Measurements from ENCODE around the gene ATF6.

The ATF6 gene

DNA sequence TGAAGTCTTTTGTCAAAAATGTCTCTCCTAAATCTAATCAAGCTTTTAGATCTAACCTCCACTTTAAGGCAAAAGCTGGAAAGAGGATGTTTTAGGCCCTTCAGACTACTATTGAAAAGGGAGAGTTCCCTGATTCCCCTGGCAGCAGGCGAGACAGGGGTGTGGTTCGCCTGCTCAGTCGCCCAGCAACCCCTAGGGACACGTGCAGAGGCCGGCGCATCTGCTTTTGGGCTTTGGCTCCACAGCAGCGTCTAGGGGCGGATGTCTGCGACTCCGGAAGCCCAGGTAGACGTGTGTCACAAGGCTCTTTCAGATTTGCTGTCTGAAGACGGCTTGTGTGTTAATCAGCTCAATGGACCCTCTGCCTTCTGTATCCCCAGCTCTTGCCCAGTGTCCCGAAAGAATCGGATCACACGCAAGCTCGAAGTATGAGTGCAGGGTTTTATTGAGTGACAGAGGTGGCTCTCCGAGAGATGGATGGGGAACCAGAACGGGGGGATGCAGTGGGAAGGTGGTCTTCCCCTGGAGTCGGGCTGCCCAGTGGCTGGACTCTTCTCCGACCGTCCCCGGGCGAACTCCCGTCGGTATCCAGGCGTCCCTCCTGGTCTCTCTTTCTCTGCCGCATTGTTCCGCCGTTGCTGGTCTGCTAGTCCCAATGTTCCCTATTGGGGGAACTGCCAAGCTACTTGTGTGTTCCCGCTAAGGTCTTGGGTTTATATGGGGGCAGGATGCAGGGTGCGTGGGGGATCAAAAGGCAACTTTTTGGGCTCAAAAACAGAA, 212.1 kb downstream of the ATF6 start:
- DNase-seq: no peak

DNA sequence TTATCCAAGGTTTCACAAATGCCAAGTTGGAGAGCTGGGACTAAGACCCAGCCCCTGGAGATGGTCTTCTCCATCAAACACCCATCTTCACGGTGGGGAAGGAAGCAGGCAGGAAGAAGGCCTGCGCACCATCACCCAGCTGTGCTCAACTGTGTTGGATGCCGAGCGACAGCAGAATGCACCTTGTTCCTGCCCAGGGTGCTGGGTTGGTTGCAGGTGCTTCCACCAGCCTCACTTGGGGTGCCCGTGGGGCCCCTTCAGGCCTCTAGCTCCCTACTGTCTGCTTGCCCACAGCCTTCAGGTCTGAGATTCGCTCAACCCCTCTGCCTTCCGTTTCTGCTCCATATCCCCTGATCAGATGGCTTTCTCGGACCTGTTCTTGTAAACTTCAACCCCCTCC, 215.0 kb downstream of the ATF6 start:
- DNase-seq: no peak

DNA sequence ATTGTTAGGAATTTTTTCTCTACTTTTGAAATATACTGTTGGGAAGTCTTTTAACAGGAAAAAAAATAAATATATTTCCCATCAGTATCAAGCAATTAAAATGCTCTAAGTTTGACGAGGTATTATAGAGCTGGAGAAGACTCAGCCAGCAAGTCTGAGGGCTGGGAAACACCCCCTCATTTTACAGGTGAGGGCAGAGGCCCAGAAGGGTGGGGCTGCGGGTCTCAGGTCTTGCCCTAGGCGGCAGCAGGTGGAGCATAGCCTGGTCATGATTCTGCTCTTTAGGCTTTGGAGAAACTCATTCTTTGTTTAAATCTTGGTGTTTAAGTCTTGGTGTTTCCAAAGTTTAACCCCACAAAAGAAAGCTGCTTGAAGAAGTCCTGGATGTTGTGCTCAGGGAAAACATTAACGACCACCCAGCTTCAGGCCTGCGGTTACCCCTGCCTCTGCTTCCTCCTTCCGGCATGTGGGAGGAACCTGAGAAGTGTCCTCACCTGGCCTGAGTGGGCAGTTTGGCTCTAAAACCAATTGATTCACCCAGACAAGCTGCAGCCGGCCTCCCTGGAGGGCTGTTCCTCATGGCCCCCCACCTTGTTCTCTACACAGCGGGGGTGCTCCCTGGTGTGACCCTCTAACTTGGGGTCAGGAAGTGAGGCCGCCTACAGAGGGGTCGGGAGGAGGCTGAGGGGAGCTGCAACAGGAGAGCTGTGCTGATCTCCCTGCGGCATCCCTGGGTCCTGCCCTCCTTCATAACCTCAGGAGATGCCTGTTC, 215.8 kb downstream of the ATF6 start:
- DNase-seq: no peak

DNA sequence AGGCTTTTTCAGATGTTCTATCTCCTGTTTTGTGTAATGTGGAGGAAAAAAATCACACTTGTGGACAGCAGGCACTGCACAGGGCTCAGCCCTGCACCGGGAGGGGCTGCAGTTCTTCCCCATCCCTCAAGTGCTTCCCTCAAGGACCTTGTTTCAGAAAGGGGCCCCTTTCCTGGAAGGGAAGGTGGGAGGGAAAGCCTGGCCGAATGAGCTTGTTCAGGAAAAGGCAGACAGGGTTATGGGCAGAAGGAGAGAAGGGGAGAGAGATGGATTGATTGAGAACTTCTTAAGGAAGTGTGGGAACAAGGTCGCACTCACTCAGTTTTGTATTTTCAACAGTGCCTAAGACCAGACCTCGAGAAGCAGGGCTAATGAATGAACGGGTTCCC, 216.4 kb downstream of the ATF6 start:
- DNase-seq: no peak

DNA sequence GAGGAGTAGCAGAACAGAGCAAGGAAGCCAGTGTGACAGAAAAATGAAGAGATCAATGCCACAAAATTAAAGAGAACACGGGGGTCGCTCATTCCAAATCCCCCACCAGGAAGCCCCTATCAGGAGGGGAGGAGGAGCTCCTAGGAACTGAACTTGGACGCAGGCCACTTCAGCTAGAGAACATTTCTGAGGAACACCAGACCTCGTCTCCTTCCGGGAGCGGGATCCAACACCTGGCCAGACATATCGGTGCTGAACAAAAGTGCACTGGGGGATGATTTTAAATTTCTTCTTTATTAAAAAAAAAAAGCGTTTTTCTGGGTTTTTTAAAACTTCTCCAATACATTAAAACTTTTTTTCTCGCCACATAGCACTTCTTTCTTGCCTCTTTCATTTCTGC, 216.8 kb downstream of the ATF6 start:
- DNase-seq: no peak

DNA sequence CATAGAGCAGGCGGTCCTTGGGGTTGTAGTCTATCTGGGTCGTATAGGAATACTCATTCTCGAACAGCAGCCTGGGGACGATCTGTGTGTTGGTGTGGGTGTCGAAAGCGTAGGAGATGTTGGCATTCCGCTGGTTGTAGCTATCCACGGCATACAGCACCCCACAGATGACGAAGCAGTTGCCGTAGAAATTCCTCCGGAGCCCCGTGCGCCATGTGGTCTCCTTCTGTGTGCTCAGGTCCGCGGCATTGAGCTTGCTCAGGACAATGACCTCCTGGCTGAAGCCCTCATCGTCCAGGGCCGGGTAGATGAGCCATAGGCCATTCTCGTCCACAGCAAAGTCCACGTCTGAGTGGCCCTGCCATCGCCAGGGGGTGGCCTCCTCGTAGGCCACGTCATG, 217.6 kb downstream of the ATF6 start:
- no peak for DNase-seq

DNA sequence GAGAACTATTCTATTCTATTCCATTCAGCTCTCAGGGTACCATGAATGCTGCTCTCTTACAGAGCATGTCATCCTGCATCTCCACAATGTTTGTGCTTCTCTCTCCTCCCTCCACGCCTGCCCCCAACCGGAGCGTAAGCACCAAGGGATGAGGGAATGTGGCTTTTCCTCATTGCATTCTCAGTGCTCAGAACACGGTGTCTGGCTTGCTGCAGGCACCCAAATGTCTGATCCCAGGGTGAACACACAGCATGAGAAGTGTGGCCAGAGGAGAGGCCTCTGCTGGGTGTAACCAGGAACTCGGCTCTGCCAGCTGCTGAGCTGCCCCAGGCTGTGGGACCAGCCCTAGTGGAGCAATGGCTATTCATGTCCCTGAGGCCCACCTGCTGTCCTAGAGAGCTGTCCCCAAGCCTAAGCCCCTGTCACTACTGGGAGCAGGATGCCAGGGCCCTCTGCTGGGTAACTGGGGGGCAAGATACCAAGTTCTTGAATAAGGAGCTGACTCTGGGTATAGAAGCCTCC, 219.2 kb downstream of the ATF6 start:
- no peak for DNase-seq

DNA sequence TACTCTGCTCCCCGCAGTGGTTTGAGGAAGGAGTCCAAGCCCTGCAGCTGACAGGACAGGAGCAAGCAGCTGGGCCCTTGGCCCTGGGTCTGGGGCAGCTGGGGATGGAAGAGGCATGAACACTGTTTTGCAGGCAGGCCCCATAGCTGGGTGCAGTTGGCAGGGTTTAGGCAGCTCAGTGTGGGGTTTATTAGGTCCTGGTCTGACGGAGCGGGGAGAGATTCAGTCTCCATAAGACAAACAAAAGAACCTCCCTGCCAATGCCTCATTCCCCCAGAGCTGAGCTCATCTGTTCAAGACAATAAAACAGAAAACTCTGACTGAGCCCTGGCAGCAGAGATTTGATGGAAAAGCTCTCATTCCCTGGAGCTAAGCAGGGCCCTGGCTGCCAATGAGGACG, 220.2 kb downstream of the ATF6 start:
- DNase-seq: no peak

DNA sequence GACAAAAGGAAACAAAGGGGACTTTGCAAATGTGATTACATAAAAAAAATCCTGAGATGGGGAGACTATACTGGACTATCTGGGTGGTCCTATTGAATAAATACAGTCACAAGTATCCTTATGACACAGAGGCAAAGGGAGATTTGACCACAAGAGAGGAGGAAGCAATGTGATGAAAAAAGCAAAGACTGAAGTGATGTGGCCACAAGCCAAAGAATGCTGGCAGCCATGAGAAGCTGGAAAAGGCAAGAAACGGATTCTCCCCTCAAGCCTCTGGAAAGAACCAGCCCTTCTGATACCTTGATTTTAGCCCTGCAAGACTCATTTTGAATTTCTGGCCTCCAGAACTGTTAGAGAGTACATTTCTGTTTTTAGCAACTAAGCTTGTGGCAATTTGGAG, 221.2 kb downstream of the ATF6 start:
- DNase-seq: no peak

DNA sequence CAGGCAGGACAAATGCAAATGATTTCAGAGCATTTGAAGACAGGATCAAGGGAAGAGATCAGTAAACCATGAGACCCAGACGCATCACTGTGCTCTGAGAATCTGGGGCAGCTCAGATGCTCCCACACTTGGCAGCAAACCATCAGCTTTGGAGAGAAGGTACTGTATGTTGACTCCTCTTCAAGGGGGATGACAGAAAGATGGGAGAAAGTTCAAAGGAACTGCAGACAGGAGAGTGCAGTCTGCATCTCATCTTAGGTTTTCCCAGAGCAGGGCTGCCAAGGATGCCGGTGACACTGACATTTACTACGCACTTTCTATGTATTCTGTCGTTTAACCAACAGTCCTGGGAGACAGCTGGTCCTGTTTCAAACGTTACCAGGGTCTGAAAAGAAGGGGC, 221.8 kb downstream of the ATF6 start:
- no peak for DNase-seq

DNA sequence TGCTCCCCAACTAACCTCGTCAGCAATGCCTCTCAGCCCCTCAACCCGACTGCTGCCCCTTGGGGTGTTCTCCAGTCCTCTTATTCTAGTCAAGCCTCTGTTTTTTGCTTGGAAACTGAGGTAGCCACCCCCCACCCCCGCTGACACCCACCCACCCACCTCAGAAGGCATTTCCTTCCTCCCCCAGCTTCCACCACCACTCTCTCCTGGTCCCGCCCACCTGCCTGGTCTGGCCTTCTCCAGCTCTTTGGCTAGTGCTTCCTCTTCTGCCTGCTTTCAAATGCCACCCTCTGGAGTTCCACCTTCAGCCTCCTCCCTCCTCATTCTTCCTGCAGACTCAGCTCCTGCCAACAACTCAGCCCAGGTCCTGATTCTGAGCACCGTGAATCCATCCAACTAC, 222.3 kb downstream of the ATF6 start:
- no peak for DNase-seq

DNA sequence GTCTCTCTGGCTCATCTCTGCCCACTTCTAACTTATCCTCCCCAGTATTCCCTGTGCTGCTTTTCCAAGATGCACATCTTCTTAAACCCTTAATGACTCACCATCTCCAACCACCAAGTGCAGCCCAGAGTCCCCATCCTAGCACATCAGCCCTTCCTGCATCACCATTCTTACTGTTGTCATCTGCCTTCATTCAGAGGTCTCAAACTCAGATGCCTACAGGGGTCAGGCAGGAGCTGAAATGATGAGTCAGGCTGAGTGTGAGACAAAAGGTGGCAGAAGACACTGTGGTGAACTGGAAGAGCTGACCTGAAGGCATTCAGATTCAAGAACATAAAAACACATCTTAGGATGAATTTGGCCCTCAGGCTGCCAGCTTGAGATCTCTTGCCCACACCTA, 223.0 kb downstream of the ATF6 start:
- DNase-seq: no peak

DNA sequence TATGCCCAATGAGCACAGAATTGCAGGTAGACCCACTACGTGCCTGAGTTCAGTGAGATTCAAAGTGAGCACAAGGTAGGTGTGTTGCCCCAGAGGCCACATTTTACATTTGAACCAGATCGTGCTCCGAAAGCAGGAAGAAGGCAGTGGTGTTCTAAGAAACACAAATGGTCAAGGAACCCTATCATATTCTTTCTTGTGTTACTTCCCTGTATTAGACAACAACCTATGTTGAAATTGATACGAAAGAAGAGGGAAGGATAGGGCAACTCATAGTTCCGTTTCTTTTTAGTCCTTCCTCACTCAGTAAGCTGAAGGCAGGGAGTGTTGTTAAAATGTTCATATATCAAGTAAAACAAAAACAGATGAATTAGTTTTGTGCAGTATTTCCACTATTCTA, 223.7 kb downstream of the ATF6 start:
- no peak for DNase-seq

DNA sequence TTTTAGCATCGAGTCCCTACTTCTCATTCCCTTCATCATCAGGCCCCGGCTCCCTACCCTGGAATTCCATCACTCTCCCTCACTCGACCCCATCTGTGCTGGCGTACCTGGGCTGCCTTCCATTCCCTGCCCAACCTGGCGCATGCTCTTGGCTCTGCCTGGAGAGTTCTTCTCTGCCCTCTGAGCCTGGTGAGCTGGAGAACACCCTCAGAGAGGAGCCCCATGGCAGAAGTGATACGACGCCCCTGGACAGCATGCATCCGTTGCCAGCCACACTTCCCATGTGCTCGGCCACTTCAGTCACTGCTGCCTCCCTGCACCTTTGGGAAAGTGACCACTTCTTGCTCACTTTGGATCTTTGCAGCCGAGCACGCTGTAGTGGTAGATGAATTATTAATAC, 227.5 kb downstream of the ATF6 start:
- DNase-seq: no peak

DNA sequence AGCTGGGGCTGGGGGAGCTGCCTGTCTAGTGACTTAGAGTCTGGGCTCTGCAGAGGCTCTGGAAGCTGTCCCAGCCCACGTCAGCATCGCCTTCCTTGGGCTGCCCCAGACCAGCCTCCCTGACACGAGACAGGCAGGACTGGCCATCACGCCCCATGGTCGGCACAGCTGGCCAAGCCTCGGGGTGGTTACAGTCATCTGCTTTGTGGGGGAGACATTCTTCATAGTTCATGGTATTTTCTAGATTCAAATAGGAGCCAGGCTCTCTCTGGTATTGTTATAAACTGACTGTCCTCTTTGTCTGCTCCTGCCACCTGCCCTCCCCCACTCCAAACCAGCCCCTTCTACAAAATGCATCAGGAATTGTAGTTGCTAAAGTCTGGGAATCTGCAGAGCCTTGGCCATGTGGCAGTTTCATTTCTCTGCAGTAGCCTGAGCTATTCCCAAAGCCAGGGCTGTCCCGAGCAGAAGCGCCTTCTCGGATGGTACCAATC, 228.1 kb downstream of the ATF6 start:
- no peak for DNase-seq

DNA sequence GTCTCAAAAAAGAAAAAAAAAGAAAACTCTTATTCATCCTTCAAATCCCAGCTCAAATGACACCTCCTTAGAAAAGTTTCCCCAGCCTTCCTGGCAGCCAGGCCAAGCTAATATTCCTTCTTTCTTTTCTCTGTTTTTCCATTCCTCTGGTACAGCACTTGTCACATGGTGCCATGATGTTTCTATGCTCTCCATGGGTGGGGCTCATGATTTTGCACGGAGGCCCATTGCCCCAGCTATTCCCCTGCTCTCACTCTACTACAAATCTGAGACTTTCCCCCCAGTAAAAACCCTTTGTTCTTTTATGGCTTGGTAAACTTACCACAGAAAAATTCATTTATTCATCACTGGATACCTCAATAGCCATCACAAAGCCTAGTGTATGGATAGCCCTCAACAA, 231.0 kb downstream of the ATF6 start:
- no peak for DNase-seq

DNA sequence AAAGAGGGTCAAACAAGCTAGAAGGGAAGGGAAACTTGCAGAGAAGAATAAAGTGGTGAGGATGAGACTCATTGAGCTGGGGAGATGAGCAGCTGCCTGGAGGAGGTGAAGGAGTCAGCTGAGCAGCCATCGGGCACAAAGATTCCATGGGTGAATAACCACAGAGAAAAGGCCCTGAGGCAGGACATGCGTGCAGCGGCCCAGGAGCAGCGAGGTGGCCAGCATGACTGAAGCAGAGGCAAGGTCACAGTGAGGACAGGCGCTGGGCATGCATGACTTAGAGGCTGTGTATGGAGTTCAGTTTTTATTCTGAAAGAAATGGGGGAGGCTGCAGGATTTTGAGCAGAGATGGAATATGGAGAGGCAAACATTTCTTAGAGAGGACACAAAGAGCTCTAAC, 232.7 kb downstream of the ATF6 start:
- no peak for DNase-seq

DNA sequence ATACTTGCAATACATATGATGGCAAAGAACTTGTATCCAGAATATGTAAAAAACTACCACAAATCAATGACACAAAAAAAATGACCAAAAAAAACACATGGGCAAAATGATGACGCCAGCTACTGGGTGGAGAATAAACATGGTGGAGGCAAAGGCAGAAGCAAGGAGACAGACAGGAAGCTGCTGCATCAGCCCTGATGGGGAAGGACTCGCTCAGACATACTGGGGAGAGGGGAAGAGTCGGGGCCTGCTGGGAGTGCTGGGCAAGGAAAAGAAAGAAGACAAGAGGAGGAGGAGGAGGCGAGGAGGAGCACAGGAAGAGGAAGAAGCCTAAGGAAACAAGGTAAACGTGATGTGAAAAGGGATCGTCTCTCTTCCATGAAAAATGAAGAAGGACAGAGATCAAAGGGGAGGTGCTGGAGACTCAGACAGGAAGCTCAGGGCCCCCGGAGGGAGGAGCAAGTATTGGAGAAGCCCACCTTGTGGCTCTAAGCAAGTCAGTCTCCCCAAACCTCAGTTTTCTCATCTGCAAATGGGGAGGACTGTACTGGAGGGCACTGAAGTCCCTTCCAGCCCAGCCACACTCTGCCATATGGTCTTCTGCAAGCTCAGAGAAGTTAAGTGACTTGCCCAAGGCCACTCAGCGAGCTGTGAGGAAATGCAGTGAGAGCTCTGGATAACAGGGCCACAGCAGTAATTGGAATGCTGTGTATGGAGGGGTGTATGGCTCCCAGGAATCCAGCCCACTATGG, 233.4 kb downstream of the ATF6 start:
- DNase-seq: no peak

DNA sequence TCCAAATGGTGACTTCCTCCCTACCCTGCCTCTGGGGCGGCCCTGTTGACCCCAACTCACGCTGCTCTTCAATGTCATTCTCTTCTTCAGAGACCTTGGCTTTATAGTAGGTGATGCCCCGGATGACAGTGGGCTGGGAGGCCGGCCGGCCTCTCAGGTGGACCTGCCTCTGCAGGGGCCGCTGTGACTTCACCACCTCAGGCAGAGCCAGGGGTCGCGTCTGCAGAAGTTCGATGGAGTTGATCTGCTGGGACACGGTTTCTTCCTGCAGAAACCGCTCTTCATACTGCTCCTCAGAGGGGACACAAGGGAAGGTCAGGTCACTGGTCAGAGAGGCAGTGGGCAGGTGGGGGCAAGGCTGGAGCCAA, 233.9 kb downstream of the ATF6 start:
- DNase-seq: no peak

DNA sequence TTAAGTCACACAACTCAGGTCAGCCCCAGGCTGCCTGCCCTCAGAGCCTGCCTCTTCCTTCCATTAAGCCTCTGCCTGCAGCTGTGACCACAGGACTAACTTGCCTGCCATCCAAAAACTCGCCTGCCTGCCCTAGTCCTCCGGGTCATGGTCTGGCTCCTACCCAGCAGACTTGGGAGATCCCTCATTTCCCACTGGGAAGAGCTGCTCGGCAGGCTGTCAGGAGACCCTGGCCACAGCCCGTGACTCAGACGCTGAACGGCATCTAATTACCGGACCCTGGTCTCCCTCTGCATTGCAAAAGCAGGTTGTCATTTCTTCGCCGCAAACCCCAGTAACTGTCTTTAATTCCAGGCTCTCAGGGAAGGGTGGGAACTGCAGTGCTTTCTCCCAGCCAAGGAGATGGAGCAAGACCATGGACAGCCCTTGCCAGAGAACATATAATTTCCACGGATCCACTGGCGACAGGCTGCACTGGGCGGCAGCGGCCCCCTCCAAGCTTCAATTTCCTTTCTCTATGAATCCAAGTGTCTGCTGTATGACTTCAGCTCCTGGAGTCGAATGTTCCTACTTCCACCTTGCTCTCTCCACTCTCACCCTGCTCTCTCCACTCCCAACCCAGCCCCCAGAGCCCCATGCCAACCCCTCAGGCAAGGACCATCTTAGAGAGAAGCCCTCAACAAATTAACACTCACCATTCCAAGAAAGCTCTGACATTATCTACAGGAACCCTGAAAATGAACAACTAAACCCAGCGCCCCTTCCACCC, 237.1 kb downstream of the ATF6 start:
- DNase-seq: no peak

DNA sequence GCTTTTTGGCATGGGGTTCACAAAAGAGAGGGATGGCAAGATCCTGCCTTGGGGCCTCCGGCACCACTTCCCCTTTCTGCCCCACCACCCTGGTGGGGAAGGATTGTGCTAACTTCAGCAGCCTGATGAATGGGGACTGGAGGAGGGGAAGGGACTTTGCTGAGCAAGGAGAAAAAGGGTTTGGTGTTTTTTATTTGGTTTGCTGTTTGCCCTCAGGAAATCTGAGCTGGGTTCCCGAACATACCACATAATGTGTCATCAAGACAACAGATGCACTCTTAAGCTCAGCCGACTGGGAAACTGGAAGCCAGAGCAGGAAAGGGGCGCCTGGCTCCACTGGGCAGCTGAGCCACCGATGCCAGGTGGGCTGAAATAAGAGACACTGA, 237.7 kb downstream of the ATF6 start:
- DNase-seq: no peak

DNA sequence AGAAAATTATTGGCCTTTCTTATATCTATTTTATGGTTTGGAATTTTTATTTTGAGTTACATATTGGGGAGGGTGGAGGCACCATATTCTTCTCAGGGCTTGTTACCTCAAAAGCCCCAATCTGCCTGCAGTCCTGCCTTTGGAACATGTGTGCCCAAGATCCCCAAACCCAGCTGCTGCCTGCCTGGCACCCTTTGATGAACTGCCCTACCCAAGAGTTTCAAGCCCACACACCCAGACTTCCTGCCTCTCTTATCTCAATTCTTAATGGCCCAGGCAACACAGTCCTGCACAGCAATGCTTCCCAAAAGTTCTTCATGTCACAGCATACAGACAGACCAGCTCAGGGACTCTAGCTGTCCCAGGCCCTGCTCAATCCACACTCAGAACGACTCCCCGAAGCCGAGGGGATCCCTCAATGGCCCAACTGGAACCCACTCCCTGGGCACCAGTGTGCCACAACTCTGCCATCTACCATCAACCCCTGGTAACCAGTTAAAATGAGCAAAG, 238.4 kb downstream of the ATF6 start:
- no peak for DNase-seq

DNA sequence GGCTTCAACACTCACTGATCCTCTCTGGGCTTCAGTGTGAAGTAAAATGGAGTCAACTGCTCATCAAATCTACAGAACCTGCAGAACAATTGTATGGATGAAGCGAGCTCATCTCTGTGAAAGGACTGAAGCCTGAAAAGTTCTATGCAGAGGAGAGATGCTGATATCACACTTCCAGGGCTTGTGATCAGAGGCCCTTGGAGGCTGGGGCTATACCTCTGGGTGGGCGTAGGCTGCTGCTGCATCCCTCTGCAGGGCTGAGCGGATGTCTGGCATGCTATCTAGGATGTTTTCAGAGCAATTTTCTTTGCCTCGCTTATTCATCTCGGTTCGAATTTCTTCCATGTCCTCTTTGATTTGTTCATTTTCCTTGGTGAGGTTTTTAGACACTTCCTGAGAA, 240.0 kb downstream of the ATF6 start:
- no peak for DNase-seq
